Omental fat pad (tissue), 4 donors: ENCODE data around the gene ANO6. TPM values are rescaled to one million over a fixed set of nuclear protein-coding genes. Genes with fewer than 3 reads are reported as not detected.

ENCODE experiments used
- ATAC-seq: fragments of 150-250 bp; one replicate; pipeline ENCODE4 v1.9.1; 2016; ENCODE audit warnings: mild to moderate bottlenecking, moderate library complexity; ENCODE audit not compliant: low FRiP score
- DNase-seq: peaks from one replicate; pipeline ENCODE4 v3.0.0-alpha.2; 2019; ENCODE audit warnings: low spot score
- CTCF ChIP-seq, 3 donors: fragments of 450-650 bp; IDR thresholded peaks; one replicate each; pipeline ENCODE4 v1.5.1; 2016 to 2017; ENCODE audit warnings: antibody characterized with exemption in 3 of 3, mild to moderate bottlenecking in 3 of 3, moderate library complexity in 2 of 3
- total RNA-seq, 4 donors: library from RNA; depleted of rRNA; stranded (reverse); fragments of >200 nt; gene quantifications; one replicate each; pipeline ENCODE4 v1.1.0, GENCODE V29; 2016

The ANO6 gene
- total RNA-seq, 4 donors from 2014 or later: 88.8 to 189 (median 105) TPM

GRCh38 chr12:45432710-45433109, 216.8 kb downstream of the ANO6 start:
- no peak for TF ChIP-seq CTCF (IDR thresholded peaks at IDR 0.05)
- ATAC-seq (no peak), DNase-seq (no peak)

GRCh38 chr12:45433441-45433868, 217.6 kb downstream of the ANO6 start:
- ATAC-seq: no peak
- TF ChIP-seq CTCF (IDR thresholded peaks at IDR 0.05): no peak
- DNase-seq: no peak

GRCh38 chr12:45434094-45434493, 218.2 kb downstream of the ANO6 start:
- no peak for TF ChIP-seq CTCF (IDR thresholded peaks at IDR 0.05)
- DNase-seq (no peak), ATAC-seq (no peak)

- no peak for ATAC-seq
Observed at GRCh38 chr12:45435945-45436710, 220.2 kb downstream of the ANO6 start.

GRCh38 chr12:45439039-45439438, 223.1 kb downstream of the ANO6 start:
- no peak for TF ChIP-seq CTCF (IDR thresholded peaks at IDR 0.05)
- ATAC-seq (no peak), DNase-seq (no peak)

More at GRCh38 chr12:45435945-45436710, 220.2 kb downstream of the ANO6 start:
- no peak for DNase-seq
- TF ChIP-seq CTCF (IDR thresholded peaks at IDR 0.05): no peak

- TF ChIP-seq CTCF (IDR thresholded peaks at IDR 0.05): no peak
- ATAC-seq (no peak), DNase-seq (no peak)
Observed at GRCh38 chr12:45446013-45446412, 230.1 kb downstream of the ANO6 start.

- ATAC-seq: no peak
- DNase-seq: no peak
- TF ChIP-seq CTCF (IDR thresholded peaks at IDR 0.05): no peak
Observed at GRCh38 chr12:45458238-45458637, 242.3 kb downstream of the ANO6 start.
